Osteocyte (in vitro differentiated cells): ENCODE results near the gene IGSF21. TPM values are rescaled to one million over a fixed set of nuclear protein-coding genes. Genes with fewer than 3 reads are reported as not detected.

ENCODE experiments used
- DNase-seq: peaks from one replicate; pipeline ENCODE4 v3.0.0; 2021; ENCODE audit warnings: mixed read lengths; ENCODE audit not compliant: unreplicated experiment; ENCODE audit errors: extremely low spot score
- H3K27ac Mint-ChIP-seq: one replicate; pipeline ENCODE4 v1.8.0; 2021; ENCODE audit warnings: mild to moderate bottlenecking, mixed read lengths; ENCODE audit not compliant: unreplicated experiment
- H3K27me3 Mint-ChIP-seq: one replicate; pipeline ENCODE4 v1.8.0; 2021; ENCODE audit warnings: mixed read lengths; ENCODE audit not compliant: unreplicated experiment
- H3K36me3 Mint-ChIP-seq: one replicate; pipeline ENCODE4 v1.8.0; 2021; ENCODE audit warnings: mixed read lengths; ENCODE audit not compliant: unreplicated experiment
- H3K4me1 Mint-ChIP-seq: one replicate; pipeline ENCODE4 v1.8.0; 2021; ENCODE audit warnings: mixed read lengths; ENCODE audit not compliant: unreplicated experiment
- H3K4me3 Mint-ChIP-seq: one replicate; pipeline ENCODE4 v1.8.0; 2021; ENCODE audit warnings: mild to moderate bottlenecking, moderate library complexity, mixed read lengths; ENCODE audit not compliant: unreplicated experiment
- H3K9me3 Mint-ChIP-seq: one replicate; pipeline ENCODE4 v1.8.0; 2021; ENCODE audit warnings: mixed read lengths; ENCODE audit not compliant: unreplicated experiment
- total RNA-seq: library from RNA; stranded (reverse); gene quantifications from 2 replicates; pipeline ENCODE4 v1.2.1, GENCODE V29; 2021
- TF ChIP-seq, protein P1 (sequence below): fragments of 200-600 bp; sonication (generic); IDR thresholded peaks from 2 replicates; pipeline ENCODE4 v1.5.0; 2021; ENCODE audit warnings: antibody characterized with exemption, mild to moderate bottlenecking, moderate library complexity

Gene IGSF21
- total RNA-seq, 1 donor from 2014 or later, result not detected

DNA sequence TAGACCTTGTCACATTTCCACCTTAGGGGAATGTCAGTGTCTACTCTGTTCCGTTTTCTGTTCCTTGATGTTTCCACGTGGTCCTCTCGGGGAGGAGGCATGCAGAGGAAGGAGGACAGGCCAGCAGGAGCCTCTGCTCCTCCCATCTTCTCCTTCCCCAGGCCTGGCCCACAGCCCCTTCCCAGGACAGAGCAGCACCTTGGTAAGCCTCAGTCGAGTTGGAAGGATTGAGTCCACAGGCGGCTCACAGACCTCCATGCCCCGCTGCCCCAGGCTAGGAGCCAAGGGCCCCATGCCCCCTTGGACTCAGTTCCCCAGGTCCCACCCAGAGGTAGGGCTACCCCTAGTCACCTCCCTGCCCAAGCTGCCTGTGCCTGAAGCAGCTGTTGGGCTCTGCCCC, 36.5 kb downstream of the IGSF21 start:
- no peak overlapping the region for H3K4me3 Mint-ChIP-seq
- no peak overlapping the region for H3K27ac Mint-ChIP-seq
- H3K27me3 Mint-ChIP-seq, result no peaks in the 10 kb centered on the region
- H3K36me3 Mint-ChIP-seq, result no peaks in the 10 kb centered on the region
- H3K4me1 Mint-ChIP-seq, result no peaks in the 10 kb centered on the region
- TF ChIP-seq, protein P1, sequence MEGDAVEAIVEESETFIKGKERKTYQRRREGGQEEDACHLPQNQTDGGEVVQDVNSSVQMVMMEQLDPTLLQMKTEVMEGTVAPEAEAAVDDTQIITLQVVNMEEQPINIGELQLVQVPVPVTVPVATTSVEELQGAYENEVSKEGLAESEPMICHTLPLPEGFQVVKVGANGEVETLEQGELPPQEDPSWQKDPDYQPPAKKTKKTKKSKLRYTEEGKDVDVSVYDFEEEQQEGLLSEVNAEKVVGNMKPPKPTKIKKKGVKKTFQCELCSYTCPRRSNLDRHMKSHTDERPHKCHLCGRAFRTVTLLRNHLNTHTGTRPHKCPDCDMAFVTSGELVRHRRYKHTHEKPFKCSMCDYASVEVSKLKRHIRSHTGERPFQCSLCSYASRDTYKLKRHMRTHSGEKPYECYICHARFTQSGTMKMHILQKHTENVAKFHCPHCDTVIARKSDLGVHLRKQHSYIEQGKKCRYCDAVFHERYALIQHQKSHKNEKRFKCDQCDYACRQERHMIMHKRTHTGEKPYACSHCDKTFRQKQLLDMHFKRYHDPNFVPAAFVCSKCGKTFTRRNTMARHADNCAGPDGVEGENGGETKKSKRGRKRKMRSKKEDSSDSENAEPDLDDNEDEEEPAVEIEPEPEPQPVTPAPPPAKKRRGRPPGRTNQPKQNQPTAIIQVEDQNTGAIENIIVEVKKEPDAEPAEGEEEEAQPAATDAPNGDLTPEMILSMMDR, result no peak
- DNase-seq, result no peak
- no peaks in the 10 kb centered on the region for H3K9me3 Mint-ChIP-seq

DNA sequence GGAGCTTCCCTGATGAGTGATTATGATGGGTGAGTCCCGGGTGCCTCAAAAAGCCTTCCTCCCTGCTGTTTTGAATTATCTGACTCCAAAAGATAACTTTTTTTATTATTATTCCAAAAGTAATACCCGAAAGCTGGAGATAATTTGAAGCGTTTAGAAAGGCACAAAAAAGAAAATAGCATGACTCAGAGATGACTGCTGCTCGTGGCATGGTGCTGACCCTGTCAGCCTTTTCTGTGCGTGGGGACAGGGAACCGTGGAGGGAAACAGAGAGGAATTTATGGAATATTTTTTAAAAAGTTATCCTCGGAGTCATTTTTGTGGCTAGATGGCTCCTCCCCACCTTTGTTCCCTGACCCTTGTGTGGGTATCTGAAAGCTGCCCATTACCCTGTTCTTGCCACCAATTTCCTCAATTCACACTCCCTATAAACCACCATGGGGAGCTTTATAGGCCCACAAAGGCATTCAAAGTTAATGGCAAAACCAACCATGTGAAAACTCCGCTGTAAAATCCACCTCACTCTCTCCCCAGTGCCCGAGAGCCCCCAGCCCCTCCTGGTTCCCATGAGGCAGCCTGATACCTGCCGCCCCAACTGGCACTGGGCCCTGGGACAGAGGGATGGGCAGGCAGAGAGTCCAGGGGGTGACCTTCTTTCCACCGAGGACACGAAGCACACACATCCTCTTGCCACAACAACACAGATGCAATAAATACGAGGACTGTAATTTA, 37.5 kb downstream of the IGSF21 start:
- Mint-ChIP-seq H3K9me3 (no peaks in the 10 kb centered on the region), H3K27me3 (no peaks in the 10 kb centered on the region)
- TF ChIP-seq, protein P1, result no peak

DNA sequence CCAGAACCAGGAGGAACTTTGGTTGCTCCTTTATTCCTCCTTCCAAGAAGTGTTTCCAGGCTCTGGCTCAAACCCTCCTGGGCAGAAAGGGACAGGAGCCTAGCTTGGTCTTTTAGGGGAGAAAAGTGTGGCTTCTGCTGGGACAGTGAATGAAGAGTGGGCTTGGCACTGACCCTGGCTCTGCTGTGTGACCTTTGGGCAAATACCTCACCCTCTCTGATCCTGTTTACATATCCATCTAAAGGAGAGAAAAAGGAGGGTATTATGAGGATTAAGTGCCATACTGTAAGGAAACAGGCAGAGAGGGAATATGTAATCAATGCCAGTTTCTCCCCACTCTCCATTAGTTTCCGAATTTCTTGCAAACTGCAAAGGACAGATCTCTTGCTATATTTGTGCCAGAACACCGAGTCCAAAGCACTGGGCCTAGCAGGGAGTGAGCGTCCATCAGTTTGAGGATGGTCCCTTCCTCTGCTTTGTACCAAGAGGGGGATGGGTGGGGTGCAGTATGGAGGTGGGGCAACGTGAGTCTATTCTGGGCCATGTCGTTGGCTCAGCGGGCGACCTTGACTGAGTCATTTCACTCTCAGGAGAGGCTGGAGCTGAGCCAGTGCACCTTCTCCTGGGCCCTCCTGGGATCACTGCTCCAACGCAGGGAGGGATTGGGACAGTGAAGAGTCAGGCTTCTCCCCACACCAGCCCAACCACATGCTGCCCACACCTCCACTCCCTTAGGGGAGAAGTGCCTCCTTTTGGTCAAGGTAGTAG, 38.4 kb downstream of the IGSF21 start:
- DNase-seq, result no peak
- H3K9me3 Mint-ChIP-seq, result no peaks in the 10 kb centered on the region
- no peaks in the 10 kb centered on the region for H3K4me1 Mint-ChIP-seq
- no peaks in the 10 kb centered on the region for H3K27me3 Mint-ChIP-seq
- H3K36me3 Mint-ChIP-seq, result no peaks in the 10 kb centered on the region
- H3K27ac Mint-ChIP-seq, result no peak overlapping the region
- H3K4me3 Mint-ChIP-seq, result no peak overlapping the region
- TF ChIP-seq, protein P1, result no peak

More for the DNA sequence above, 37.5 kb downstream of the IGSF21 start:
- Mint-ChIP-seq H3K27ac (no peak overlapping the region), H3K36me3 (no peaks in the 10 kb centered on the region), H3K4me3 (no peak overlapping the region), H3K4me1 (no peaks in the 10 kb centered on the region)
- DNase-seq, result no peak

DNA sequence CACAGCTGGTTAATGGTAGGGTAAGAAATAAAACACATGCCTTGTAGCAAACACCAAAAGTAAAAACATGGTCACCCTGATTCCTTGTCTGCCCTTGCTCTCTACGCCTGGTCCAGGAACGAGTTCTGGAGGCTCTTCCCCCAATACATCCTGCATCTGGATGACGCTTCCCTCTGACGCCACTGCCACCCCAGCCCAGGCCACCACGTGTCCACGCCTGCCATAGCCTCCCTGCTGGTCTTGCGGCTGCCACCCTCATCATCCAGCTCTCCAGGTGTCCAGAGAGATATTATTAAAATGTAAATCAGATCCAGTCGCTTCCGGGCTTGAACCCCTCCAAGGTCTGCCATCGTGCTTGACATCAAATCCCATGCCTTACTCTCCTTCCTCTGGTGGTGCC, 39.3 kb downstream of the IGSF21 start:
- H3K27ac Mint-ChIP-seq, result no peak overlapping the region
- no peaks in the 10 kb centered on the region for H3K9me3 Mint-ChIP-seq
- H3K27me3 Mint-ChIP-seq, result no peaks in the 10 kb centered on the region
- no peaks in the 10 kb centered on the region for H3K36me3 Mint-ChIP-seq
- TF ChIP-seq, protein P1, result no peak
- DNase-seq, result no peak
- no peaks in the 10 kb centered on the region for H3K4me1 Mint-ChIP-seq
- no peak overlapping the region for H3K4me3 Mint-ChIP-seq

DNA sequence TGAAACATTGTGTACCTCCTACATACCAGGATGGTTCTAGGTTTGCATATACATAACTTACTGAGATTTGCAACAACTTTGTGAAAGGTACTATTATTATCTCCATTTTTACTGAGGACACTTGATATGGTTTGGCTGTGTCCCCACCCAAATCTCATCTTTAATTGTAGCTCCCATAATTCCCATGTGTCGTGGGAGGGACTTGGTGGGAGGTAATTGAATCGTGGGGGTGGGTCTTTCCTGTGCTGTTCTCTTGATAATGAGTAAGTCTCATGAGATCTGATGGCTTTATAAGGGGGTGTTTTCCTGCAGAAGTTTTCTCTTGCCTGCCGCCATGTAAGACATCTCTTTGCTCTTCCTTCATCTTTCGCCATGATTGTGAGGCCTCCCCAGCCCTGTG, 40.1 kb downstream of the IGSF21 start:
- no peak overlapping the region for H3K4me3 Mint-ChIP-seq
- H3K27ac Mint-ChIP-seq, result no peak overlapping the region
- H3K36me3 Mint-ChIP-seq, result no peaks in the 10 kb centered on the region
- TF ChIP-seq, protein P1, result no peak
- no peaks in the 10 kb centered on the region for H3K4me1 Mint-ChIP-seq
- H3K27me3 Mint-ChIP-seq, result no peaks in the 10 kb centered on the region
- no peak for DNase-seq
- H3K9me3 Mint-ChIP-seq, result no peaks in the 10 kb centered on the region
